Stimulated activated CD4-positive, alpha-beta T cell treated with anti-CD3 and anti-CD28 coated beads, Interleukin-12 subunit alpha, Interleukin-12 subunit beta, amount 100 ng/mL, for 4 hours (primary cell): ENCODE results near the gene PTPRR.

Experiments
- DNase-seq: peaks from one replicate; pipeline ENCODE4 v3.0.0-alpha.2; 2020

Gene PTPRR

GRCh38 chr12:70637303-70638085, 283.0 kb downstream of the PTPRR start, which contains the start of gene PTPRB:
Gene PTPRB (minus strand): TSS chr12:70637429. CDS start chr12:70637395, 34 bp downstream.
- DNase-seq, result no peak

- DNase-seq, result no peak
Measured at GRCh38 chr12:70635755-70636154, 284.8 kb downstream of the PTPRR start.

DNA sequence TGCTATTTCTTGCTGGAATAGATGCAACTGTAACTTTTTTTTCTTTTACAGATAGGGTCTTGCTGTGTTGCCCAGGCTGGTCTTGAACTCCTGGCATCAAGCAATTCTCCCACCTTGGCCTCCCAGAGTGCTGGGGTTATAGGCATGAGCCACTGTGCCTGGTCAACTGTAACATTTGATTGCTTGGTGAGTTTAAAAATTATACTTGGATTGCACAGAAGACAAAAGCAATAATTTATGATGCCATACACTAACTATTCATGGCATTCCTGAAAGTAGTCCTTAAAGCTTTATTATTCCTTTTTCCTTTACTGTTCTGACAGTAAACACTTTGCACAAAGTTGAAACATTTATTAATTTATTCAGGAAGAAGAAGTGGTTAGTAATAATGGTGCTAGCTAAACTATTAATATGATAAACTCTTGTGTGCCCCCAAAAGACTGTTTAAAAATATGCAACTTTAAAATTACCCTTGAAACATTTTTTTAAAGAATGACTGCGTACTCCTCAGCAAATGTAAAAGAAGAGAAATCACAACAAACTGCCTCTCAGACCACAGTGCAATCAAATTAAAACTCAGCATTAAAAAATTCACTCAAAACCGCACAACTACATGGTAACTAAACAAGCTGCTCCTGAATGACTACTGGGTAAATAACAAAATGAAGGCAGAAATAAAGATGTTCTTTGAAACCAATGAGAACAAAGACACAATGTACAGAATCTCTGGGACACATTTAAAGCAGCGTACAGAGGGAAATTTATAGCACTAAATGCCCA, 291.6 kb downstream of the PTPRR start:
- DNase-seq, result no peak

- no peak for DNase-seq
Measured at GRCh38 chr12:70627677-70628076, 292.9 kb downstream of the PTPRR start.

DNA sequence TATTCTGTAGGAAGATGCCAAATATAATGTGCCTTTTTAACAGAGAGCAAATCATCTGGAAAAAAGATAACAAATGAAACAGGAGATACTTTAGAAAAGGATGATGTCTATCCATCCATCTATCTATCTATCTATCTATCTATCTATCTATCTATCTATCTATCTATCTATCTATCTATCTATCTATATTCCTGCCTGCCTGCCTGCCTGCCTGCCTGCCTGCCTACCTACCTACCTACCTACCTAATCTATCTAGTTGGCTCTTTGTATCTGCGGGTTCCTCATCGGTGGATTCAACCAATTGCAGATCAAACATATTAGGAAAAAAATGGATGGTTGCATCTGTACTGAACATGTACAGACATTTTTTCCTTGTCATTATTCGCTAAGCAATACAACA, 294.4 kb downstream of the PTPRR start:
- no peak for DNase-seq

DNA sequence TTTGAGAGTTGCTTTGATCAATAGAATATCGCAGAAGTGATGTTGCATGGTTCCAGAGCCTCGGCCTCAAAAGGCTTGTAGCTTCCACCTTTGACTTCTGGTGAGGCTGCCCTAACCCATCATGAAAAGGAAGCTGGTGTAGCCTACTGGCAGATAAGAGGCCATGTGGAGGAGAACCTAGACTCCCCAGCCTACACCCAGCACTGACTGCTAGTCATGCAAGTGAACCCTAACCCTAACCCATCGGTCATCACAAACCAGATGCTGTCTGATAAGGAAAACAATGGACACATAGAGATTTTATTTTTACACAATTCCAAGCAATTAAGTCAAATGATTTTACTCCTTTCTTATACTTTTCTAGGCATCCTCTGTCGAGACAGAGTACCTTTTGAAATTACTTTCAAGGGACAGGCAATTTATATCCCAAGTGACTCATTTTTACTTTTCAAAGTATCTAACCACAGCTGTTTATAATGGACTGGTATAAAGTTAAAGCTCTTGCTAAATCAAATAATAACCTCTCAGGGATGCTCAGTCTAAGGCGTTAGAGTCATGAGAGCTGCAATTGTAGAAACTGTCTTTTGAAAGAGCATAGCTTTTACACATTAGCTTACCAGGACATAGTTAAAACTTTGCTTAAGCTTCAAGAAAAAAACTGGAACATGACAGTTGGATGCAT, 300.9 kb downstream of the PTPRR start:
- no peak for DNase-seq

- DNase-seq, result no peak
Measured at GRCh38 chr12:70618371-70618770, 302.2 kb downstream of the PTPRR start.

DNA sequence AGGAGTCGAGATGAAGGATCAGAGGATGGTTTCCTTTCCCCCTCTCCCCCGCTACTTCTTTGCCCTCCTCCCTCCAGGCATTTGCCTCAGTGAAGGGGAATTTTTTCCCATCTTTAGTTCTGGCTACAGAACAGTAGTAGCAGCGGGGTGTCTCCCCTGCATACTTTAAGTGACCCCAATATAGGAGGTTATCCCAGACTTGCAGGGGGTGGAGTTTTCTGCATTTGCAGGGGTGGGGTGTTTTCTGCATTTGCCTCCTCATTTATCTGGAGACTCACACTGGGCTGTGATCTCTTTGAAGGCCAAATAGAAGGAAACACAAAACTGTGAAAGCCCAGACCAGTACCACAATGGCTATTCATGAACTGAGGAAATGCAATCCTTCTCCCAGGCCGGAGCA, 303.1 kb downstream of the PTPRR start:
- no peak for DNase-seq

GRCh38 chr12:70615174-70615866, 305.2 kb downstream of the PTPRR start:
- no peak for DNase-seq

GRCh38 chr12:70609739-70610491, 310.6 kb downstream of the PTPRR start:
- no peak for DNase-seq

- no peak for DNase-seq
Measured at GRCh38 chr12:70609203-70609602, 311.3 kb downstream of the PTPRR start.

- no peak for DNase-seq
Measured at GRCh38 chr12:70608184-70608583, 312.4 kb downstream of the PTPRR start.

- no peak for DNase-seq
Measured at GRCh38 chr12:70607107-70607506, 313.4 kb downstream of the PTPRR start.

- DNase-seq, result no peak
Measured at GRCh38 chr12:70605976-70606375, 314.6 kb downstream of the PTPRR start.

DNA sequence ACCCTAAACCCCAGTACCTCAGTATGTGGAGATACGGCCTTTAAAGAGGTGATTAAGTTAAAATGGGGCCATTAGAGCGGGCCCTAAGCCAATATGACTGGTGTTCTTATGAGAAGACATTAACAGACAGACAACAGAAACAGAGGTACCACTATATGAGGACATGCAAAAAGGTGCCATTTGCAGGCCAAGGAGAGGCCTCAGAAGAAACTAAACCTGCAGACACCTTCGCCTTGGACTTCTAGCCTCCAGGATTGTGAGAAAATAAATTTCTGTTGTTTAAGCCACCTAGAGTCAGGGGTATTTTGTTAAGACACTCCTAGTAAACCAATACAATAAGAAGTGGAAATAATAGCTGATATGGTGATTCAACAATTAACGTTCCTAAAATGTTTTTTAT, 315.9 kb downstream of the PTPRR start:
- DNase-seq, result no peak

- DNase-seq, result no peak
Measured at GRCh38 chr12:70603044-70603443, 317.5 kb downstream of the PTPRR start.

GRCh38 chr12:70598467-70599193, 321.9 kb downstream of the PTPRR start:
- no peak for DNase-seq

DNA sequence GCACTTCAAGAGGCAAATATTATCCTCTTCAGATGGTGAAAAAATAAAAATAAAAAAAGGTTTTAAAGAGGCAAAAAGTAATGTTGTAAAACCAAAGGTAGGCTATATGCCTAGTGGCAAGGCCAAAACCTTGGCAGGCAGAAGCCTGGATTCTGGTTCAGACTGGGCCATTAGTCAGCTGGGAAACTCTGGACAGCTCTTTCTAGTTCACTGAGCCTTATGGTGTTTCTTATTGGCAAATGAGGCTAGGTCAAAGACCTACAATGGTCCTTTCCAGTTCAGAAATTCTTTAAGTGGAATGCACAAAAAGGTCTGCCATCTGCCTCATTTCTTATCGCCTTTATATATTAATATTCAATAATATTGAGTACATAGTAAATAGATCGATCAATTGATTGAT, 327.9 kb downstream of the PTPRR start:
- DNase-seq, result no peak

DNA sequence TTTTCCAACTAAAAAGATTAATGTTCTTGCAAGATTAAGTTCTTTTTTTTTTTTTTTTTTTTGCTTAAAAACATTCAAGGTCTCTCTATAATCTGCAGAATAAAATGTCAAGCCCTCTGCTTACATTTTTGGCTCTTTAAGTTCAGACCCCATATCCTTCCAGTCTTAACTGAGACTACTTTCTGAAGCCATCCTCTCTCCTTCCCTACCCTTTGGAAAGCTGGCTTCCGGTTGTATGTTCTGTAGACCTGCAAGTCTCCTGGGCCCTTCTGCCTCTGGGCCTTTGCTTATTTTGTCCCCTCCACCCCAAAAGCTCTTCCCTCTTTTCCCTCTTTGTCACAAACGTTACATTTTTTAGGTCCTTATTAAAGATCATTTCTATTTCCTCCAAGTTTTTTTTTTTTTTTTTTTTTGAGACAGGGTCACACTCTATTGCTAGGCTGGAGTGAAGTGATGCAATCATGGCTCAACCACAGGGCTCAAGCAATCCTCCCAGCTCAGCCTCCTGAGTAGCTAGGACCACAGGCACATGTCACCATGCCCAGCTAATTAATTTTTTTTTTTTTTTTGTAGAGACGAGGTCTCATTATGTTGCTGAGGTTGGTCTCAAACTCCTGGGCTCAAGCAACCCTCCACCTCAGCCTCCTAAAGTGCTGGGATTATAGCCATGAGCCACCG, 329.9 kb downstream of the PTPRR start:
- no peak for DNase-seq

GRCh38 chr12:70590051-70590450, 330.5 kb downstream of the PTPRR start:
- DNase-seq, result peak; percentile 42
